ENCODE measurements around the gene ATRNL1. TPM values are rescaled to one million over a fixed set of nuclear protein-coding genes. Genes with fewer than 3 reads are reported as not detected.
"Not testable (repeated sequence)": the region's sequence is repeated elsewhere in the genome, so short reads cannot be mapped to it uniquely, and the experiment has no call there.

The ATRNL1 gene
- total RNA-seq, 2 experiments from 2014 or later = not detected

DNA sequence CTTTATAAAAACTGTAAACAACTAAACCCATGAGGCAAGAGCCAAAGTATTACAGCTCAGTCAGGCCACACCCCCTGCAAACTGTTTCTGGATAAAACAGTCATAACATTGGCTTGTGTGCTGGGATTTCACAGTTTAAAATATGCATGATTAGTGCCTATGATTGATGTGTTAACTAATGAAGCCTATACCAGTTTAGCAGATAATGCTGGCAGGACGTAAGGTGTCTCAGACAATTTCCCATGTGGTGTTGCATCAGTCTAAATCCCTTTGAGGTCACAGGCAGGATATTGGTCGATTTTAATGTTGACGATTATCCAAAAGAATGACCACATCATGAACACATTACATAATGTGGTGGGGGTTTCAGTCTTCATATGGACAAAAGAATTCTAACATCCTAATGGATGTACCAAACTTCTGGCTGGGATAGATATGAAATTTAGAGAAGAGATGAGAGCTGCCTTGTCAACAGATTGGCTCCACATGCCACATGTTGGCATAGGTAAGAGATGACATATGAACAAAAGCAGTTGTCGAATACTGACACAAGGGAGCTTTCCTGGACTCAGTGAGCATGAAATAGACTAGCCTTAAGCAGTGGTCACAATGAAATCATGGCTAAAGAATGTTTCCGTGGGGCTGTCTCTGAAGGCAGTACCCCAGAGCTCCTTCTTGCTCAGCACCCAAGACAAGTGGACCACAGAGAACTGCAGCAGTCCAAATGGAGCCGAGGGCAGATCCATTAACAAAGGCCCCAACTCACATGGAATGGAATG, 734.3 kb downstream of the ATRNL1 start:
- Histone ChIP-seq H3K4me3 (ENCODE audit: low read depth, low read length, poor library complexity, severe bottlenecking) (no peak overlapping the region), H3K4me1 (ENCODE audit: insufficient read depth, low read length, poor library complexity, severe bottlenecking) (no peaks in the 10 kb centered on the region), H2AFZ (ENCODE audit: low read length) (no peak overlapping the region), H3K9me3 (ENCODE audit: low read length) (no peaks in the 10 kb centered on the region), H3K36me3 (ENCODE audit: insufficient read depth, low read length) (no peaks in the 10 kb centered on the region), H3K9me2 (ENCODE audit: insufficient read depth, low read length) (no peaks in the 10 kb centered on the region), H3K4me2 (ENCODE audit: low read length) (no peak overlapping the region), H3K79me2 (ENCODE audit: insufficient read depth, low read depth, low read length) (no peaks in the 10 kb centered on the region), H3K27ac (ENCODE audit: low read depth, low read length, poor library complexity, severe bottlenecking) (no peak overlapping the region), H4K20me1 (ENCODE audit: insufficient read depth, low read length) (no peaks in the 10 kb centered on the region)
- POLR2A ChIA-PET = interaction anchor here (0.7 kb wide), 1 partner anchor 77 kb away, joined by 3 read pairs; no protein-coding TSS in a partner anchor
- BruUV-seq (replicated peaks) = no TSS peak
- CTCF ChIA-PET (ENCODE audit: unreplicated experiment) = no interaction called here
- intact Hi-C loops (cut with micrococcal nuclease; ENCODE audit: unreplicated experiment) = no loop called here
- TF ChIP-seq EZH2phosphoT487 (IDR thresholded peaks at IDR 0.05; ENCODE audit: borderline replicate concordance, low read depth, low read length) = no peak
- TF ChIP-seq, protein P1, sequence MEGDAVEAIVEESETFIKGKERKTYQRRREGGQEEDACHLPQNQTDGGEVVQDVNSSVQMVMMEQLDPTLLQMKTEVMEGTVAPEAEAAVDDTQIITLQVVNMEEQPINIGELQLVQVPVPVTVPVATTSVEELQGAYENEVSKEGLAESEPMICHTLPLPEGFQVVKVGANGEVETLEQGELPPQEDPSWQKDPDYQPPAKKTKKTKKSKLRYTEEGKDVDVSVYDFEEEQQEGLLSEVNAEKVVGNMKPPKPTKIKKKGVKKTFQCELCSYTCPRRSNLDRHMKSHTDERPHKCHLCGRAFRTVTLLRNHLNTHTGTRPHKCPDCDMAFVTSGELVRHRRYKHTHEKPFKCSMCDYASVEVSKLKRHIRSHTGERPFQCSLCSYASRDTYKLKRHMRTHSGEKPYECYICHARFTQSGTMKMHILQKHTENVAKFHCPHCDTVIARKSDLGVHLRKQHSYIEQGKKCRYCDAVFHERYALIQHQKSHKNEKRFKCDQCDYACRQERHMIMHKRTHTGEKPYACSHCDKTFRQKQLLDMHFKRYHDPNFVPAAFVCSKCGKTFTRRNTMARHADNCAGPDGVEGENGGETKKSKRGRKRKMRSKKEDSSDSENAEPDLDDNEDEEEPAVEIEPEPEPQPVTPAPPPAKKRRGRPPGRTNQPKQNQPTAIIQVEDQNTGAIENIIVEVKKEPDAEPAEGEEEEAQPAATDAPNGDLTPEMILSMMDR (conservative IDR thresholded peaks at IDR 0.05; ENCODE audit: low read length) = no peak
- DNase-seq (ENCODE audit: low spot score) = no peak

DNA sequence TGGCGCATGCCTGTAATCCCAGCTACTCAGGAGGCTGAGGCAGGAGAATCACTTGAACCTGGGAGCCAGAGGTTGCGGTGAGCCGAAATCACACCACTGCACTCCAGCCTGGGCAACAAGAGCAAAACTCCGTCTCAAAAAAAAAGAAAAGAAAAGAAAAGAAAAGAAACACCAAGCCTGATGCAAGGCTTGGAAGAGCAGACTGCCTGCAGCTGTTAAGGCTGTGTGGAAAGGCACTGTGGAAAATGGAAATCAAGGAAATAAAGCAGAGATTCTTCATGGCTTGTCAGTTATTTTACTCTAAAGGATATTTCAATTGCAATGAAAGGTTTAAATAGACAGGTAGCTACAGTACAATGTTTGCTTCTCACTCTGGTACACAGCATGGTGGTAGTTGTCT, 735.0 kb downstream of the ATRNL1 start:
- H3K36me3 ChIP-seq (ENCODE audit: insufficient read depth, low read length); H3K4me2 ChIP-seq (ENCODE audit: low read length); H3K9me3 ChIP-seq (ENCODE audit: low read length); H2AFZ ChIP-seq (ENCODE audit: low read length); DNase-seq (ENCODE audit: low spot score); H3K27ac ChIP-seq (ENCODE audit: low read depth, low read length, poor library complexity, severe bottlenecking); intact Hi-C loops (cut with micrococcal nuclease; ENCODE audit: unreplicated experiment); H3K79me2 ChIP-seq (ENCODE audit: insufficient read depth, low read depth, low read length); H3K4me3 ChIP-seq (ENCODE audit: low read depth, low read length, poor library complexity, severe bottlenecking); H4K20me1 ChIP-seq (ENCODE audit: insufficient read depth, low read length); POLR2A ChIA-PET; H3K4me1 ChIP-seq (ENCODE audit: insufficient read depth, low read length, poor library complexity, severe bottlenecking); H3K9me2 ChIP-seq (ENCODE audit: insufficient read depth, low read length); CTCF ChIA-PET (ENCODE audit: unreplicated experiment); BruUV-seq (replicated peaks): not testable (repeated sequence)

- intact Hi-C loops (cut with micrococcal nuclease; ENCODE audit: unreplicated experiment) = no loop called here
- H3K9me2 ChIP-seq (ENCODE audit: insufficient read depth, low read length) = no peaks in the 10 kb centered on the region
- no peaks in the 10 kb centered on the region for H3K36me3 ChIP-seq (ENCODE audit: insufficient read depth, low read length)
- no peak overlapping the region for H2AFZ ChIP-seq (ENCODE audit: low read length)
- H3K4me1 ChIP-seq (ENCODE audit: insufficient read depth, low read length, poor library complexity, severe bottlenecking) = no peaks in the 10 kb centered on the region
- no peaks in the 10 kb centered on the region for H4K20me1 ChIP-seq (ENCODE audit: insufficient read depth, low read length)
- ChIA-PET CTCF (ENCODE audit: unreplicated experiment) (no interaction called here), POLR2A (no interaction called here)
- no peaks in the 10 kb centered on the region for H3K9me3 ChIP-seq (ENCODE audit: low read length)
- H3K79me2 ChIP-seq (ENCODE audit: insufficient read depth, low read depth, low read length) = no peaks in the 10 kb centered on the region
- no peak overlapping the region for H3K4me3 ChIP-seq (ENCODE audit: low read depth, low read length, poor library complexity, severe bottlenecking)
- H3K27ac ChIP-seq (ENCODE audit: low read depth, low read length, poor library complexity, severe bottlenecking) = no peak overlapping the region
- TF ChIP-seq EZH2phosphoT487 (IDR thresholded peaks at IDR 0.05; ENCODE audit: borderline replicate concordance, low read depth, low read length) = no peak
- TF ChIP-seq, protein P1 (conservative IDR thresholded peaks at IDR 0.05; ENCODE audit: low read length) = no peak
- H3K4me2 ChIP-seq (ENCODE audit: low read length) = no peak overlapping the region
- DNase-seq (ENCODE audit: low spot score) = no peak
- BruUV-seq (replicated peaks) = no TSS peak
These were observed 736.5 kb downstream of the ATRNL1 start for GRCh38 chr10:115829521-115830205.
